Esophagus muscularis mucosa (tissue), 4 donors: ENCODE results near the gene INHBA. TPM values are rescaled to one million over a fixed set of nuclear protein-coding genes. Genes with fewer than 3 reads are reported as not detected.
A peak's percentile ranks its signal among the peaks of the same experiment; 100 is the strongest.

Source experiments
- DNase-seq: peaks from one replicate; pipeline ENCODE4 v3.0.0-alpha.2; 2017; ENCODE audit errors: extremely low spot score
- H3K27ac ChIP-seq, 4 donors: fragments of 200-600 bp; sonication (generic); replicated peaks in 1 of 4; 1 replicate in 3 of 4; 2 replicates in 1 of 4; pipeline ENCODE4 v1.5.1; 2016 to 2019; ENCODE audit warnings: mild to moderate bottlenecking in 1 of 4
- H3K27me3 ChIP-seq, 4 donors: fragments of 200-600 bp; sonication (generic); one replicate each; pipeline versions ENCODE4 v1.5.1 to v1.6.0; 2016 to 2019
- H3K36me3 ChIP-seq, 4 donors: fragments of 200-600 bp; sonication (generic); one replicate each; pipeline ENCODE4 v1.5.1; 2016 to 2019
- H3K4me1 ChIP-seq, 4 donors: fragments of 200-600 bp; sonication (generic); one replicate each; pipeline ENCODE4 v1.5.1; 2016 to 2019
- H3K4me3 ChIP-seq, 4 donors: fragments of 200-600 bp; sonication (generic); 1 replicate in 2 of 4; 2 replicates in 2 of 4; pipeline ENCODE4 v1.5.1; 2016 to 2019; ENCODE audit warnings: mild to moderate bottlenecking in 4 of 4, moderate library complexity in 1 of 4
- H3K9me3 ChIP-seq, 4 donors: fragments of 200-600 bp; sonication (generic); 1 replicate in 3 of 4; 2 replicates in 1 of 4; pipeline ENCODE4 v1.5.1; 2016 to 2019
- CTCF ChIP-seq, 3 experiments: fragments of 200-600 bp in 2 of 3; fragments of 450-650 bp in 1 of 3; sonication (generic) in 2 of 3; IDR thresholded peaks; one replicate each; pipeline ENCODE4 v1.5.1; 2017 to 2019; ENCODE audit warnings: antibody characterized with exemption in 3 of 3, mild to moderate bottlenecking in 2 of 3, moderate library complexity in 1 of 3
- EP300 ChIP-seq: sonication (generic); formaldehyde crosslinking; IDR thresholded peaks from one replicate; pipeline ENCODE4 v1.6.1; 2017; ENCODE audit warnings: antibody characterized with exemption
- POLR2A ChIP-seq: fragments of 450-650 bp; IDR thresholded peaks from one replicate; pipeline ENCODE4 v1.6.1; 2017; ENCODE audit warnings: antibody characterized with exemption, moderate library complexity, mild to moderate bottlenecking, low read depth
- POLR2AphosphoS5 ChIP-seq, 2 donors: sonication (generic); formaldehyde crosslinking; IDR thresholded peaks; one replicate each; pipeline ENCODE4 v1.6.1; 2017; ENCODE audit warnings: antibody characterized with exemption in 2 of 2
- WGBS: methylation state at CpG from one replicate; pipeline ENCODE4 v1.1.5; 2018; 5-methylcytosine and 5-hydroxymethylcytosine counted together
- intact Hi-C: fragments of 100-400 bp; cut with DNase I; formaldehyde crosslinking; loops from one replicate; pipeline ENCODE4 v1.15.1; 2023
- total RNA-seq, 4 donors: library from RNA; depleted of rRNA; stranded (reverse); fragments of >200 nt; gene quantifications; one replicate each; pipeline versions ENCODE4 v1.1.0 to v1.2.1, GENCODE V29; 2016

INHBA gene
- total RNA-seq, 4 donors from 2014 or later = 19.2 to 38.6 (median 32.9) TPM

- H3K27ac ChIP-seq = peak overlapping the region in 3 of 4 donors; percentile 52 to 86 (median 54)
- whole genome bisulfite sequencing = 43% methylated on average over 7 of the region's 7 CpGs
- intact Hi-C loops = loop anchor here (10.0 kb wide), 2 partner anchors 697 to 787 kb away; no protein-coding TSS in a partner anchor
Observed at GRCh38 chr7:41692251-41692650, 10.6 kb downstream of the INHBA start.

GRCh38 chr7:41691286-41692190 is 11.4 kb downstream of the INHBA start:
- DNase-seq = no peak
- no peaks in the 10 kb centered on the region for H3K27me3 ChIP-seq
- H3K27ac ChIP-seq = peak overlapping the region in 1 of 4 donors; percentile 54
- TF ChIP-seq EP300 (no peak), CTCF (IDR thresholded peaks at IDR 0.05) (no peak), POLR2A (no peak), POLR2AphosphoS5 (IDR thresholded peaks at IDR 0.05) (no peak)
- peaks cover 0 to 28% (median 11%) of the 10 kb centered on the region in 4 donors for H3K36me3 ChIP-seq
- WGBS = 63% methylated on average over 3 of the region's 3 CpGs
- H3K4me1 ChIP-seq = peaks cover 21 to 52% (median 48%) of the 10 kb centered on the region in 4 donors
- intact Hi-C loops = loop anchor here (10.0 kb wide), 2 partner anchors 697 to 787 kb away; no protein-coding TSS in a partner anchor
- H3K4me3 ChIP-seq = no peak overlapping the region
- H3K9me3 ChIP-seq = no peaks in the 10 kb centered on the region

More at GRCh38 chr7:41692251-41692650, 10.6 kb downstream of the INHBA start:
- no peaks in the 10 kb centered on the region for H3K9me3 ChIP-seq
- no peak for DNase-seq
- H3K27me3 ChIP-seq = no peaks in the 10 kb centered on the region
- peaks cover 0 to 28% (median 11%) of the 10 kb centered on the region in 4 donors for H3K36me3 ChIP-seq
- TF ChIP-seq POLR2AphosphoS5 (IDR thresholded peaks at IDR 0.05) (no peak), POLR2A (no peak), CTCF (IDR thresholded peaks at IDR 0.05) (no peak), EP300 (no peak)
- peaks cover 21 to 59% (median 55%) of the 10 kb centered on the region in 4 donors for H3K4me1 ChIP-seq
- peak overlapping the region in 1 of 4 donors; percentile 3 for H3K4me3 ChIP-seq

GRCh38 chr7:41689815-41690214 is 13.1 kb downstream of the INHBA start:
- Histone ChIP-seq H3K4me1 (peaks cover 21 to 40% (median 39%) of the 10 kb centered on the region in 4 donors), H3K4me3 (no peak overlapping the region), H3K9me3 (no peaks in the 10 kb centered on the region), H3K27me3 (no peaks in the 10 kb centered on the region), H3K27ac (no peak overlapping the region), H3K36me3 (peaks cover 0 to 28% (median 11%) of the 10 kb centered on the region in 4 donors)
- TF ChIP-seq EP300 (no peak), POLR2A (no peak), CTCF (IDR thresholded peaks at IDR 0.05) (no peak), POLR2AphosphoS5 (IDR thresholded peaks at IDR 0.05) (no peak)
- WGBS = 94% methylated on average over 16 of the region's 16 CpGs
- DNase-seq = no peak
- intact Hi-C loops = loop anchor here (10.0 kb wide), 2 partner anchors 695 to 785 kb away; no protein-coding TSS in a partner anchor

- Histone ChIP-seq H3K4me3 (no peak overlapping the region), H3K4me1 (peaks cover 21 to 31% (median 30%) of the 10 kb centered on the region in 4 donors), H3K27me3 (no peaks in the 10 kb centered on the region), H3K9me3 (no peaks in the 10 kb centered on the region), H3K36me3 (peaks cover 0 to 28% (median 11%) of the 10 kb centered on the region in 4 donors), H3K27ac (no peak overlapping the region)
- no peak for DNase-seq
- intact Hi-C loops = no loop called here
- 78% methylated on average over 2 of the region's 2 CpGs for WGBS
- TF ChIP-seq POLR2A = no peak
- TF ChIP-seq EP300 = no peak
- no peak for TF ChIP-seq CTCF (IDR thresholded peaks at IDR 0.05)
- TF ChIP-seq POLR2AphosphoS5 (IDR thresholded peaks at IDR 0.05) = no peak
Observed at GRCh38 chr7:41688906-41689305, 14.0 kb downstream of the INHBA start.
